ENCODE measurements around the gene PRR22. TPM values are rescaled to one million over a fixed set of nuclear protein-coding genes. Genes with fewer than 3 reads are reported as not detected.

The PRR22 gene
- total RNA-seq, 1 experiment from 2014 or later: 5.6 TPM

GRCh38 chr19:5811117-5811516 lies 26.6 kb upstream of the PRR22 start:
- TF ChIP-seq EZH2phosphoT487 (IDR thresholded peaks at IDR 0.05; ENCODE audit: borderline replicate concordance, low read length) (no peak), CTCF (conservative IDR thresholded peaks at IDR 0.05; ENCODE audit: low read depth, low read length) (no peak), EZH2 (IDR thresholded peaks at IDR 0.05; ENCODE audit: low read length, unreplicated experiment) (no peak)
- Histone ChIP-seq H3K4me3 (ENCODE audit: low read length) (no peak overlapping the region), H3K27me3 (ENCODE audit: low read length) (no peaks in the 10 kb centered on the region), H3K4me2 (ENCODE audit: low read length) (no peak overlapping the region), H3K4me1 (ENCODE audit: insufficient read depth, low read length) (no peaks in the 10 kb centered on the region), H3K36me3 (ENCODE audit: low read depth, low read length) (no peaks in the 10 kb centered on the region), H3K9me2 (replicated peaks; ENCODE audit: low read length) (no peaks in the 10 kb centered on the region), H3K9ac (ENCODE audit: low read length) (no peak overlapping the region), H3F3A (ENCODE audit: low read length, unreplicated experiment) (no peaks in the 10 kb centered on the region), H4K20me1 (ENCODE audit: low read length) (no peaks in the 10 kb centered on the region), H3K27ac (ENCODE audit: low read length) (no peak overlapping the region), H3K79me2 (ENCODE audit: low read length) (no peaks in the 10 kb centered on the region), H3K9me3 (ENCODE audit: low read length) (no peaks in the 10 kb centered on the region), H2AFZ (ENCODE audit: low read length) (no peak overlapping the region)
- ATAC-seq (no peak), DNase-seq (no peak)
- POLR2A ChIA-PET (ENCODE audit: unreplicated experiment): no interaction called here
- CTCF ChIA-PET: no interaction called here
- BruUV-seq (replicated peaks): no TSS peak
- intact Hi-C loops (cut with micrococcal nuclease): no loop called here

- no peak for ATAC-seq
- peaks cover 2% of the 10 kb centered on the region; the same call in 1 of the 2 replicates for H3K4me1 ChIP-seq (ENCODE audit: insufficient read depth, low read length)
- DNase-seq: no peak
- no peak overlapping the region for H3K4me2 ChIP-seq (ENCODE audit: low read length)
- no peaks in the 10 kb centered on the region for H3F3A ChIP-seq (ENCODE audit: low read length, unreplicated experiment)
- no peak overlapping the region for H2AFZ ChIP-seq (ENCODE audit: low read length)
- H3K79me2 ChIP-seq (ENCODE audit: low read length): no peaks in the 10 kb centered on the region
- ChIA-PET CTCF (no interaction called here), POLR2A (ENCODE audit: unreplicated experiment) (no interaction called here)
- H3K9me3 ChIP-seq (ENCODE audit: low read length): no peaks in the 10 kb centered on the region
- no peaks in the 10 kb centered on the region for H3K9me2 ChIP-seq (replicated peaks; ENCODE audit: low read length)
- intact Hi-C loops (cut with micrococcal nuclease): no loop called here
- H3K27ac ChIP-seq (ENCODE audit: low read length): no peak overlapping the region
- H3K27me3 ChIP-seq (ENCODE audit: low read length): no peaks in the 10 kb centered on the region
- H3K4me3 ChIP-seq (ENCODE audit: low read length): no peak overlapping the region
- no peaks in the 10 kb centered on the region for H3K36me3 ChIP-seq (ENCODE audit: low read depth, low read length)
- no peak overlapping the region for H3K9ac ChIP-seq (ENCODE audit: low read length)
- no peaks in the 10 kb centered on the region for H4K20me1 ChIP-seq (ENCODE audit: low read length)
- TF ChIP-seq EZH2 (IDR thresholded peaks at IDR 0.05; ENCODE audit: low read length, unreplicated experiment) (no peak), EZH2phosphoT487 (IDR thresholded peaks at IDR 0.05; ENCODE audit: borderline replicate concordance, low read length) (no peak), CTCF (conservative IDR thresholded peaks at IDR 0.05; ENCODE audit: low read depth, low read length) (no peak)
- BruUV-seq (replicated peaks): no TSS peak
These were observed 24.9 kb upstream of the PRR22 start for GRCh38 chr19:5809469-5809868.

- Histone ChIP-seq H3K79me2 (ENCODE audit: low read length) (no peaks in the 10 kb centered on the region), H3K27ac (ENCODE audit: low read length) (no peak overlapping the region), H3K4me3 (ENCODE audit: low read length) (no peak overlapping the region), H3K9ac (ENCODE audit: low read length) (no peak overlapping the region), H2AFZ (ENCODE audit: low read length) (no peak overlapping the region), H3K9me2 (replicated peaks; ENCODE audit: low read length) (no peaks in the 10 kb centered on the region), H3K4me2 (ENCODE audit: low read length) (no peak overlapping the region), H3F3A (ENCODE audit: low read length, unreplicated experiment) (no peaks in the 10 kb centered on the region), H3K9me3 (ENCODE audit: low read length) (no peaks in the 10 kb centered on the region), H3K4me1 (ENCODE audit: insufficient read depth, low read length) (peaks cover 6% of the 10 kb centered on the region; the same call in 1 of the 2 replicates), H3K27me3 (ENCODE audit: low read length) (no peaks in the 10 kb centered on the region), H4K20me1 (ENCODE audit: low read length) (no peaks in the 10 kb centered on the region), H3K36me3 (ENCODE audit: low read depth, low read length) (no peaks in the 10 kb centered on the region)
- no peak for TF ChIP-seq EZH2 (IDR thresholded peaks at IDR 0.05; ENCODE audit: low read length, unreplicated experiment)
- no peak for TF ChIP-seq CTCF (conservative IDR thresholded peaks at IDR 0.05; ENCODE audit: low read depth, low read length)
- TF ChIP-seq EZH2phosphoT487 (IDR thresholded peaks at IDR 0.05; ENCODE audit: borderline replicate concordance, low read length): no peak
- CTCF ChIA-PET: interaction anchor here (0.6 kb wide), 1 partner anchor 81 kb away, joined by 7 read pairs; no protein-coding TSS in a partner anchor
- ATAC-seq (no peak), DNase-seq (no peak)
- BruUV-seq (replicated peaks): no TSS peak
- intact Hi-C loops (cut with micrococcal nuclease): no loop called here
- POLR2A ChIA-PET (ENCODE audit: unreplicated experiment): no interaction called here
These were observed 24.5 kb upstream of the PRR22 start for GRCh38 chr19:5809053-5809452.
